GM23248 (cell line): ENCODE measurements around the gene PCYT2. TPM values are rescaled to one million over a fixed set of nuclear protein-coding genes. Genes with fewer than 3 reads are reported as not detected.

ENCODE experiments used
- DNase-seq: peaks from one replicate; pipeline ENCODE4 v3.0.0-alpha.2; 2015
- H2AFZ ChIP-seq: fragments of 200-600 bp; sonication (generic); 2 replicates; pipeline ENCODE4 v1.6.1; 2016; ENCODE audit warnings: antibody characterized with exemption
- H3F3A ChIP-seq: fragments of 200-600 bp; sonication (generic); 2 replicates; pipeline ENCODE4 v1.6.1; 2016; ENCODE audit warnings: mild to moderate bottlenecking, antibody characterized with exemption, mixed run types; ENCODE audit not compliant: insufficient read depth
- H3K27ac ChIP-seq: fragments of 200-600 bp; sonication (generic); 2 replicates; pipeline ENCODE4 v1.5.1; 2016; ENCODE audit warnings: mild to moderate bottlenecking
- H3K27me3 ChIP-seq: fragments of 200-600 bp; sonication (generic); replicated peaks from 2 replicates; pipeline ENCODE4 v1.6.1; 2016; ENCODE audit warnings: mild to moderate bottlenecking; ENCODE audit not compliant: insufficient read depth
- H3K36me3 ChIP-seq: fragments of 200-600 bp; sonication (generic); 2 replicates; pipeline ENCODE4 v1.6.1; 2016; ENCODE audit warnings: low read depth, mild to moderate bottlenecking
- H3K4me1 ChIP-seq: fragments of 200-600 bp; sonication (generic); 2 replicates; pipeline ENCODE4 v1.6.1; 2016; ENCODE audit warnings: mild to moderate bottlenecking; ENCODE audit not compliant: insufficient read depth
- H3K4me2 ChIP-seq: fragments of 200-600 bp; sonication (generic); one replicate; pipeline ENCODE4 v1.6.1; 2016; ENCODE audit warnings: mild to moderate bottlenecking; ENCODE audit not compliant: unreplicated experiment
- H3K4me3 ChIP-seq: fragments of 200-600 bp; sonication (generic); 2 replicates; pipeline ENCODE4 v1.5.1; 2016; ENCODE audit warnings: mild to moderate bottlenecking
- H3K79me2 ChIP-seq: fragments of 200-600 bp; sonication (generic); 2 replicates; pipeline ENCODE4 v1.6.1; 2016; ENCODE audit warnings: mild to moderate bottlenecking; ENCODE audit not compliant: insufficient read depth
- H3K9ac ChIP-seq: fragments of 200-600 bp; sonication (generic); 2 replicates; pipeline ENCODE4 v1.6.1; 2016; ENCODE audit warnings: mild to moderate bottlenecking
- H3K9me2 ChIP-seq: fragments of 200-600 bp; sonication (generic); 2 replicates; pipeline ENCODE4 v1.6.1; 2016; ENCODE audit warnings: mixed run types, mild to moderate bottlenecking, moderate library complexity; ENCODE audit not compliant: insufficient read depth
- H3K9me3 ChIP-seq: fragments of 200-600 bp; sonication (generic); one replicate; pipeline ENCODE4 v1.6.1; 2017; ENCODE audit warnings: low read depth
- H4K20me1 ChIP-seq: fragments of 200-600 bp; sonication (generic); 2 replicates; pipeline ENCODE4 v1.6.0; 2016; ENCODE audit not compliant: insufficient read depth
- EZH2 ChIP-seq: fragments of 200-600 bp; sonication (generic); IDR thresholded peaks from 2 replicates; pipeline ENCODE4 v1.6.1; 2018; ENCODE audit warnings: antibody characterized with exemption, mild to moderate bottlenecking; ENCODE audit not compliant: insufficient read depth, poor library complexity, severe bottlenecking
- EZH2phosphoT487 ChIP-seq: fragments of 200-600 bp; sonication (generic); IDR thresholded peaks from 2 replicates; pipeline ENCODE4 v1.6.1; 2018; ENCODE audit warnings: antibody characterized with exemption, moderate library complexity, mild to moderate bottlenecking, low read depth; ENCODE audit not compliant: insufficient read depth
- WGBS, 2 experiments: methylation state at CpG; one replicate each; pipeline ENCODE4 v1.1.6; 2015 to 2017; ENCODE audit warnings: low lambda C conversion rate in 2 of 2, low coverage in 1 of 2; ENCODE audit errors: missing lambda C conversion rate in 2 of 2; 5-methylcytosine and 5-hydroxymethylcytosine counted together
- in situ Hi-C: fragments of 300-500 bp; cut with MboI; formaldehyde crosslinking; loops from 2 replicates; pipeline ENCODE4 v1.15.0; 2020
- polyA plus RNA-seq: library from polyadenylated mRNA; unstranded; fragments of >200 nt; fragmentation: Nextera tagmentation; extraction: Ambion mirVana; gene quantifications from 2 replicates; pipeline ENCODE4 v1.2.1, GENCODE V29; 2016
- total RNA-seq: library from RNA; depleted of rRNA; stranded (reverse); fragments of >200 nt; shearing (Covaris generic); gene quantifications from 2 replicates; pipeline ENCODE4 v1.2.3, GENCODE V29; 2014

PCYT2 gene
- total and polyA plus RNA-seq, 2 experiments from 2014 or later = 25.6 to 36.9 TPM

DNA sequence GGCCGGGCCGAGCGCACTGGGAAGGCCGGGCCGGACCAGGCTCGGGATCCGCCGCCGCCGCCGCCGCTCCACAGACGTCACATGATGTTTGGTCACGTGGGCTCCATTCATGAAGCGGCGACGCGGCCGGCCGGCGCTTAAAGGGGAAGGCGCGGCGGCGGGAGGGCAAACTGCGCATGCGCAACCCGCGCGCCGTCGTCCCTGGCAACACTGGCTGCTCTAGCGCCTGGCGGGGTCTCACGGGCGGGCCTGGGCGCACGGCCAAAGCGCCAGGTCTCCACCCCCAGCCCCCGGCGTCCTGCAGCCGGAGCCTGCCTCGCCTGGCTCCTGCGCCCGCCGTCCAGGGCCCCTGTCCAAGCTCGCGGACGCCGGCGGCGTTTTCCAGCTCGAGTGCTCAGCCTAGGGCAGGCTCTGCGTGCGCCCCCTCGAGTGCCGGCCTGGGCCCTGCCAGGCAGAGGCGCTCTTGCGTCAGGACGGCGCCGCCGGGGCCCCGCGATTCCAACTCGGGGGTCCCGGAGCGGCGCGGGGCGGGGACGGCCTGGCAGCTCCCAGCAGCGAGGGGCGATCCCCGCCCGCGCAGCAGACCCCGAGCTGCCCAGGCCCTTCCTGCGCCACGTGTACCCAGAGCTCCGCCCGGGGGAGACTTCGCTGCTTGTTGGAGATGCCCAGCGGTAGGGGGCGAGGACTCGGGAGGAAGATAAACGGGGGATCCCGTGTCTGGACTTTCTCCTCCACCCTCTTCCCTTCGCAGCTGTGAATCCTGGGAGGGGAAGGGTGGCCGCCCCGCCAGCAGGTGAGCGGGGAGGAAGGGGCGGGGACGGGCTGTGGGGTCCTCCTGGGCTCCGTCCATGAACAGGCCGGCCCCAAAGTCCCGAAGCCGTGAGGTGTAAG lies 16.7 kb upstream of the PCYT2 start, which contains the start of gene MAFG:
Gene MAFG (minus strand): TSS at position 83 of the 891 bp plus-strand sequence. CDS start 4,550 bp downstream, outside the sequence.
- Histone ChIP-seq H3K9ac (peak within 1 kb of the TSS; percentile 94), H3K9me3 (no peaks in the 10 kb centered on the region), H3K4me3 (peak within 1 kb of the TSS; percentile 87), H2AFZ (peak within 1 kb of the TSS; percentile 73), H3K9me2 (no peaks in the 10 kb centered on the region), H3K27ac (peak within 1 kb of the TSS; percentile 93), H3F3A (0 out of 2 replicates have a peak, but pooled peaks cover 8% of the 10 kb centered on the region), H3K4me1 (peaks cover 16% of the 10 kb centered on the region; the same call in 1 of the 2 replicates), H4K20me1 (no peaks in the 10 kb centered on the region), H3K27me3 (no peaks in the 10 kb centered on the region), H3K4me2 (peak within 1 kb of the TSS; percentile 76), H3K79me2 (peaks cover 41% of the 10 kb centered on the region), H3K36me3 (no peaks in the 10 kb centered on the region)
- DNase-seq = peak; percentile 99
- no peak for TF ChIP-seq EZH2
- TF ChIP-seq EZH2phosphoT487 = no peak
- in situ Hi-C loops = no loop called here
- WGBS, 2 experiments = 0 to 2% methylated on average over 43 to 70 of the region's 98 CpGs

DNA sequence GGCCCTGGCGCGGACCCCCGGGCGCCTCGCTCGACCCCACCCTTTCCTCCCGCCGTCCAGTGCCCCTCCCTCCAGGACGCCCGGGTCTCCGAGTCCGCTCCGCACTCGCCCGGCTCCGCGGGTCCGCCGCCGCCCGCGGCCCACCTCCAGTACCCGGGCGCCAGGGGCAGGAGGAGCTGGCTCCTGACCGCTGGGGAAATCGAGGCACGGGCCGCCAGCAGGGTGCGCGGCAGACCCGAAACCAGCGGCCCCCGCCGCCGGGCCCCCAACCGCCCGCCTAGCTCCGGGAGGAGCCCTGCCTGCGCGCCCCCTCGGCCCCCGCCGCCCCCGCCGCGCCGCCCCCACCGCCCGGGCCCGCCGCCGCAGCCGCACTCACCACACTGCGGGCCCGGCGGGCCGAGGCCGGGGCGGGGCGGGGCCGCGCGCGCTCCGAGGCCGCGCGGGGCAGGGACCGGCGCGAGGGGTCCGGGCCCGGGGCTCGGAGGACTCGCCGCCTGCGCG lies 16.0 kb upstream of the PCYT2 start:
- Histone ChIP-seq H3K4me3 (peak overlapping the region; percentile 87), H3F3A (0 out of 2 replicates have a peak, but pooled peaks cover 8% of the 10 kb centered on the region), H3K9ac (peak overlapping the region; percentile 94), H3K9me3 (no peaks in the 10 kb centered on the region), H3K27me3 (no peaks in the 10 kb centered on the region), H3K79me2 (peaks cover 48% of the 10 kb centered on the region), H3K4me1 (peaks cover 16% of the 10 kb centered on the region; the same call in 1 of the 2 replicates), H4K20me1 (no peaks in the 10 kb centered on the region), H3K36me3 (no peaks in the 10 kb centered on the region), H3K9me2 (no peaks in the 10 kb centered on the region), H2AFZ (peak overlapping the region; percentile 58), H3K27ac (peak overlapping the region; percentile 93), H3K4me2 (peak overlapping the region; percentile 76)
- in situ Hi-C loops = no loop called here
- DNase-seq = no peak
- TF ChIP-seq EZH2phosphoT487 (no peak), EZH2 (no peak)
- 0 to 1% methylated on average over 26 to 39 of the region's 78 CpGs for WGBS, 2 experiments

DNA sequence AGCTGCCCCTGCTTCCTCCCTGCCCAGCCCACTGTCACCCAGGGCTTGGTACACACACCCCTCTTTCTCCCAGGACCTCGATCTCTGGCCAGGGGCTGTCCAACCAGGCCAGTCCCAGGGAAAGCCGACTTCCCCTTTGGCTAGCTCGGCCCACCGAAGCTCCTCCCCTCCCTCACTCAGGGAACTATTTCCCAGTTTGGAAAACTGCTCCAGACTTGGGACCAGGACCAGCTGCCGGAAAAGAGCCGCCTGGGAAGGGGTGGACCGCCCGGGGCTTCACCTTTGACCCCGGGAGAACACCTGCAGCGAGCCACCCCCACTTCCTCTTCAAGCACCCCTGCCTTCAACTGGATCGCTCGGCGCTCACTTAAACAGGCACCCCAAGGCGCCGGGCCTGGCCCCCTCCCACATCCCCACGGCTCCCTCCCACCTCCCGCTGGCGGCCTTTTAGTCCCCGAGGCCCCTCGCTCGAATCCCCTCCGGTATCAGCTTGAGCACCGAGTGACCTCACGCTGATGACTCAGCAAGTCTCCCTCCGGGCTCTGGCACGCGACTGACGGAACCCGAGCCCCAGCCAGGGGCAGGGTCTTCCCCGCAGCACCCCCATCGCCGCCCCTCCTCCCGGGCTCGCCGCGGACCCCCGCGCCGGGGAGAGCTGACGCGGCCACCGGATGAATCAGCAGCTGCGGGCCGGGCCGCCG lies 15.4 kb upstream of the PCYT2 start:
- in situ Hi-C loops = no loop called here
- H3K36me3 ChIP-seq = 0 out of 2 replicates have a peak, but pooled peaks cover 3% of the 10 kb centered on the region
- no peaks in the 10 kb centered on the region for H4K20me1 ChIP-seq
- peak overlapping the region; percentile 58 for H2AFZ ChIP-seq
- peak overlapping the region; percentile 76 for H3K4me2 ChIP-seq
- H3K9ac ChIP-seq = peak overlapping the region; percentile 94
- peaks cover 16% of the 10 kb centered on the region; the same call in 1 of the 2 replicates for H3K4me1 ChIP-seq
- H3K27ac ChIP-seq = peak overlapping the region; percentile 93
- H3K4me3 ChIP-seq = peak overlapping the region; percentile 87
- no peaks in the 10 kb centered on the region for H3K27me3 ChIP-seq
- TF ChIP-seq EZH2phosphoT487 (no peak), EZH2 (no peak)
- 0 out of 2 replicates have a peak, but pooled peaks cover 8% of the 10 kb centered on the region for H3F3A ChIP-seq
- peak; percentile 88 for DNase-seq
- no peaks in the 10 kb centered on the region for H3K9me3 ChIP-seq
- peaks cover 54% of the 10 kb centered on the region for H3K79me2 ChIP-seq
- no peaks in the 10 kb centered on the region for H3K9me2 ChIP-seq
- 1 to 2% methylated on average over 21 to 42 of the region's 46 CpGs for WGBS, 2 experiments

DNA sequence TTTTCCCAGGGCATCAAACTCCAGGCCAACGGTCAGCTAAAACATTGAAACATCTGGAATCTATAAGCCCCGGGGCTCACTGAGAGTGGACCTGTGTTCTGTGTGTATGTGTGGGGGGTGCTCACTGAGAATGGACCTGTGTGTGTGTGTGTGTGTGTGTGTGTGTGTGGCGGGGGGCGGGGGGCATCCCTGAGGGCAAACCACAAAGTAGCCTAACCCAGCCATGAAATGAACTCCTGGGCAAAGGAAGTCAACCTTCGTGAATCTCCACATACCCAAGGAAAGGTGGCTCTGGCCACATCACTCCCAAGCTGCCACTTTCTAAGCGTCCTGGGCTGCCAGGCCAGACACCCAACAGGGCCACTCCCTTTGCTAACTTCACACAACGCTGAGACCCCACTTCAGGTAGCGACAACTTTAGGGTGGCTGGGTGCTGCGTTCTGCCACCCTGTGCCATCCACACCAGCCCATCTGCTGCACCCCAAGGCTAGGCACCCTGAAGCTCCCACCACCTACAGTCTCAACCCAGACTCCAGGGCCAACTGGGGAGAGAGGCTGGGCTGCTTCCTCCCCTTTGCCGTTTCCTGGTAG lies 14.8 kb upstream of the PCYT2 start:
- in situ Hi-C loops = no loop called here
- peaks cover 61% of the 10 kb centered on the region for H3K79me2 ChIP-seq
- no peak overlapping the region for H2AFZ ChIP-seq
- no peaks in the 10 kb centered on the region for H3K27me3 ChIP-seq
- H3K27ac ChIP-seq = peak overlapping the region; percentile 93
- no peaks in the 10 kb centered on the region for H3K9me2 ChIP-seq
- 0 out of 2 replicates have a peak, but pooled peaks cover 9% of the 10 kb centered on the region for H3K36me3 ChIP-seq
- H3K4me1 ChIP-seq = peaks cover 16% of the 10 kb centered on the region; the same call in 1 of the 2 replicates
- H3F3A ChIP-seq = 0 out of 2 replicates have a peak, but pooled peaks cover 8% of the 10 kb centered on the region
- WGBS, 2 experiments = 47 to 57% methylated on average over 7 to 10 of the region's 10 CpGs
- H3K4me2 ChIP-seq = peak overlapping the region; percentile 76
- H3K4me3 ChIP-seq = peak overlapping the region; percentile 87
- peak; percentile 36 for DNase-seq
- H3K9me3 ChIP-seq = no peaks in the 10 kb centered on the region
- no peak for TF ChIP-seq EZH2phosphoT487
- no peak for TF ChIP-seq EZH2
- H4K20me1 ChIP-seq = no peaks in the 10 kb centered on the region
- H3K9ac ChIP-seq = peak overlapping the region; percentile 94
